HG02852 (cell line): ENCODE data around the gene PGA5.

ENCODE experiments used
- ATAC-seq: cut with Tn5 transposase; IDR thresholded peaks from one replicate; pipeline ENCODE4 v1.9.1; 2021; ENCODE audit warnings: mild to moderate bottlenecking, moderate library complexity; ENCODE audit not compliant: unreplicated experiment

Gene PGA5

GRCh38 chr11:61265357-61265756 lies 24.4 kb downstream of the PGA5 start:
- ATAC-seq: no peak

GRCh38 chr11:61266602-61267001 lies 25.6 kb downstream of the PGA5 start:
- ATAC-seq: no peak

GRCh38 chr11:61267437-61267841 lies 26.5 kb downstream of the PGA5 start:
- no peak for ATAC-seq

GRCh38 chr11:61268588-61269250 lies 27.7 kb downstream of the PGA5 start:
- no peak for ATAC-seq

- ATAC-seq: no peak
Observed at GRCh38 chr11:61270354-61271076, 29.5 kb downstream of the PGA5 start.

GRCh38 chr11:61272731-61273130 lies 31.8 kb downstream of the PGA5 start:
- no peak for ATAC-seq

- ATAC-seq: no peak
Observed at GRCh38 chr11:61273178-61274078, 32.5 kb downstream of the PGA5 start.

- ATAC-seq: no peak
Observed at GRCh38 chr11:61274084-61274483, 33.1 kb downstream of the PGA5 start.

- no peak for ATAC-seq
Observed at GRCh38 chr11:61275191-61275590, 34.2 kb downstream of the PGA5 start.

GRCh38 chr11:61277186-61278000 lies 36.4 kb downstream of the PGA5 start:
- ATAC-seq: no peak

- ATAC-seq: no peak
Observed at GRCh38 chr11:61278001-61278470, 37.1 kb downstream of the PGA5 start.

GRCh38 chr11:61279934-61280659 lies 39.1 kb downstream of the PGA5 start:
- ATAC-seq: no peak

GRCh38 chr11:61280883-61281580 lies 40.1 kb downstream of the PGA5 start:
- no peak for ATAC-seq

GRCh38 chr11:61281581-61282250 lies 40.7 kb downstream of the PGA5 start:
- no peak for ATAC-seq

GRCh38 chr11:61283613-61284012 lies 42.6 kb downstream of the PGA5 start:
- no peak for ATAC-seq

- ATAC-seq: no peak
Observed at GRCh38 chr11:61287338-61287977, 46.5 kb downstream of the PGA5 start.

- no peak for ATAC-seq
Observed at GRCh38 chr11:61290905-61291690, 50.1 kb downstream of the PGA5 start.
